K562 treated with DMSO at 1 percent for 4 hours (cell line): ENCODE measurements around the gene ADAM22. TPM values are rescaled to one million over a fixed set of nuclear protein-coding genes. Genes with fewer than 3 reads are reported as not detected.

Experiments
- total RNA-seq: library from RNA; unstranded; fragments of 300-600 nt; gene quantifications from 2 replicates; pipeline ENCODE4 v1.2.3, GENCODE V29; 2022; ENCODE audit not compliant: insufficient read depth

The ADAM22 gene
- 0.36 TPM in 1 of 2 replicates, not detected in the other for total RNA-seq

GRCh38 chr7:87933953-87934698, at the start of gene ADAM22:
Gene ADAM22 (plus strand): TSS chr7:87934251. CDS start chr7:87934466, 215 bp downstream.

GRCh38 chr7:88219781-88220747, 286.0 kb downstream of the ADAM22 start, which contains the start of gene SRI:
Gene SRI (minus strand): TSS chr7:88220038. CDS start chr7:88220026, 12 bp downstream.

Other genes starting within 250 kb of the ADAM22 start
- gene SLC25A40, start 57.9 kb upstream of the ADAM22 start, total RNA-seq = 11.7 and 13.4 TPM in 2 replicates
- 32.5 and 34.0 TPM in 2 replicates for gene DBF4, start 57.8 kb upstream of the ADAM22 start, total RNA-seq